BE2C (cell line): ENCODE data around the gene RGN.

ENCODE experiments used
- DNase-seq: peaks from one replicate; pipeline ENCODE4 v3.0.0-alpha.2; 2020
- H3K27me3 ChIP-seq: fragments of 250-450 bp; sonication (Bioruptor Pico); 2 replicates; pipeline ENCODE4 v1.5.1; 2020; ENCODE audit warnings: mild to moderate bottlenecking
- H3K36me3 ChIP-seq: fragments of 250-450 bp; sonication (Bioruptor Pico); 2 replicates; pipeline ENCODE4 v1.5.1; 2020; ENCODE audit warnings: mild to moderate bottlenecking
- H3K4me1 ChIP-seq: fragments of 250-450 bp; sonication (Bioruptor Pico); 2 replicates; pipeline ENCODE4 v1.5.1; 2020
- H3K4me3 ChIP-seq: 2 replicates; pipeline ENCODE4 v1.5.1; 2011; ENCODE audit warnings: low read depth, low read length
- H3K9me3 ChIP-seq: fragments of 250-450 bp; sonication (Bioruptor Pico); 2 replicates; pipeline ENCODE4 v1.5.1; 2020
- CTCF ChIP-seq: IDR thresholded peaks from 2 replicates; pipeline ENCODE4 v1.5.1; 2012; ENCODE audit warnings: mild to moderate bottlenecking, low read depth, low read length

Gene RGN

GRCh38 chrX:47061238-47061919 is 16.9 kb upstream of the RGN start:
- Histone ChIP-seq H3K4me3 (no peak overlapping the region), H3K4me1 (no peaks in the 10 kb centered on the region), H3K36me3 (no peaks in the 10 kb centered on the region), H3K27me3 (no peaks in the 10 kb centered on the region), H3K9me3 (no peaks in the 10 kb centered on the region)
- DNase-seq, result no peak
- no peak for TF ChIP-seq CTCF

GRCh38 chrX:47063179-47063578 is 15.1 kb upstream of the RGN start:
- no peaks in the 10 kb centered on the region for H3K4me1 ChIP-seq
- no peaks in the 10 kb centered on the region for H3K27me3 ChIP-seq
- TF ChIP-seq CTCF, result no peak
- H3K9me3 ChIP-seq, result no peaks in the 10 kb centered on the region
- no peaks in the 10 kb centered on the region for H3K36me3 ChIP-seq
- DNase-seq, result no peak
- H3K4me3 ChIP-seq, result no peak overlapping the region

GRCh38 chrX:47068214-47068613 is 10.0 kb upstream of the RGN start:
- no peaks in the 10 kb centered on the region for H3K4me1 ChIP-seq
- H3K36me3 ChIP-seq, result no peaks in the 10 kb centered on the region
- no peaks in the 10 kb centered on the region for H3K9me3 ChIP-seq
- no peak for TF ChIP-seq CTCF
- H3K27me3 ChIP-seq, result no peaks in the 10 kb centered on the region
- H3K4me3 ChIP-seq, result no peak overlapping the region
- DNase-seq, result no peak

- no peak for TF ChIP-seq CTCF
- H3K36me3 ChIP-seq, result no peaks in the 10 kb centered on the region
- no peaks in the 10 kb centered on the region for H3K27me3 ChIP-seq
- no peaks in the 10 kb centered on the region for H3K9me3 ChIP-seq
- H3K4me1 ChIP-seq, result no peaks in the 10 kb centered on the region
- no peak overlapping the region for H3K4me3 ChIP-seq
- no peak for DNase-seq
These were observed 9.5 kb upstream of the RGN start for GRCh38 chrX:47068720-47069119.

GRCh38 chrX:47080215-47080914 is 2.1 kb downstream of the RGN start:
- Histone ChIP-seq H3K27me3 (no peaks in the 10 kb centered on the region), H3K36me3 (no peaks in the 10 kb centered on the region), H3K4me1 (no peaks in the 10 kb centered on the region), H3K4me3 (no peak overlapping the region), H3K9me3 (no peaks in the 10 kb centered on the region)
- no peak for TF ChIP-seq CTCF
- DNase-seq, result no peak

- Histone ChIP-seq H3K36me3 (no peaks in the 10 kb centered on the region), H3K9me3 (no peaks in the 10 kb centered on the region), H3K27me3 (no peaks in the 10 kb centered on the region), H3K4me1 (no peaks in the 10 kb centered on the region), H3K4me3 (no peak overlapping the region)
- TF ChIP-seq CTCF, result no peak
- no peak for DNase-seq
These were observed 2.6 kb downstream of the RGN start for GRCh38 chrX:47080915-47081236.
